Stimulated activated CD4-positive, alpha-beta T cell treated with anti-CD3 and anti-CD28 coated beads, Interleukin-2, amount 100 ng/mL, for 4 hours (primary cell): Measurements from ENCODE around the gene MST1.

Experiments
- DNase-seq: peaks from one replicate; pipeline ENCODE4 v3.0.0-alpha.2; 2020; ENCODE audit warnings: low read depth

Gene MST1

DNA sequence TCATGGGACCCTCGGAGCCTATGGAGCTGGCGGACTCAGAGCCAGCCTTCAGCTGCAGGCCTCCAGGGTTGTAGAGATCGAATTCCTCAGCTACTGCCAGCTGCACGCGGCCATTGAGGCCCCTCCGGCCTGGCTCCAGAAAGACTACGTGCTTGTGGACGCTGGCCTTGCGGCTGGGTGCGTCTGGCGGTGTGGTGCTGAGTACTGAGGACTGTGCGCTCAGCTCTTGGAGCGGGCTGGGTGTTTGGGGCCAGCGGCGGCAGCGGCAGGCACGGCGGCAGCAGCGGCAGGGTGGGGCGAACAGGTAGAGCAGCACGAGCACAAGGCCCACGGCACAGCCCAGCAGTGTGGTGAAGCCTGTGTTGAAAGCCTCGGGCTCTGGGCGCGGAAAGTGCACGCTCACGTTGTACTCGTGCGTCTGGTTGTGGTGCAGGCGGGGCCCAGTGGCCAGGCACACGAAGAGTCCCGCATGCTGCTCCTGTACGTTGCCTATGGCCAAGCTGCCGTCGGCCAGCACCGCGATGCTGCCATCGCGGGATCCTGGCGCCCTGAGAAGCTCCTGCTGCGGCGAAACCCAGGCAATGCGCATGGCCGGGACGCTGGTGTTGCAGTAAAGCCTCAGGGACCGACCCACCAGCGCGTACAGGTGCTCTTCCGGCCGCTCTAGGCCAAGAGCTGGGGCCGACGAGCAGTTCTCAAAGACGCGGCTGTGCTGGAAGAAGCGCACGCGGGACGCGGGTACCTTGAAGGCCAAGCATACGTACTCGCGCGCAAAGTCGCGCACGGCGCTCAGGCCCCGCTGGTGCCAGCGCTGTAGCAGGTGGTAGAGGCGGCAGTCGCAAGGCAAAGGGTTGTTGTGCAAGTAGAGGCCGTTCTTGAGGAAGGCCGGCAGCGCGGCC lies 28.9 kb upstream of the MST1 start:
- DNase-seq, result no peak

DNA sequence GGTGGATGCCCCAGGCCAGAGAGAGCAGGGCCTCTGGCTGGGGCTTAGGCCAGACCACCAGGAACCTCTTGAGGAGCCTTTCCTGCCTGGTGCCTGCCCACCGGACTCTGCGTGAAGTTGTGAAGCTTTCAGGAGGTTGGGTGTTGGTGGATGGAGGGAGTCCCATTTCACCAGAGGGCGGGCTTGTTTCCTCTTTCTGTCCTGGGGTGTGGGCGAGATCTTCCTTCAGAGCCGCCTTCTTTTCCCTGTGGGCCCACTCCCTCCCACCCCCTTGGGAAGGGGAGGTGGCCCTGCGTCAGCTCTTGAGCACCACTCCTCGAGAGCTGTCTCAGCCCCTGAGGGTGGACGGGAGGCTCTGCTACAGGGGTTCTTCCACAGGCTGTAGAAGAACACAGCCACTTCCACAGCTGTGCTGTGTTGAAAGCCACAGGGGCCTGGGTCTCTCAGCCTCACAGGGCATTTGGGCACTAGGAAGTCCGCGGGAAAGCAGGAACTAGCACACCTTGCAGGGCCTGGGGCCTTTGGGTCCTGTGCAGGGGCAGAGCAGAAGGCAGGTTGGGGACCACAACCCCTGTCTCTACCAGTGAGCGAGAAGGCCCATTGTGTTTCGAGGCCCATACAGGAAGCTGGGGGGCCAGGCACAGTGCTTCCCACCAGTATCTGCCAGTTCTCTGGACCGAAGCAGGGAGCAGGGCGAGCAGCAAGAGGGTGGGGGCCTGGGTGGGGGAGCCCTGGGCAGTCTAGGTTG lies 28.1 kb upstream of the MST1 start:
- DNase-seq, result no peak

DNA sequence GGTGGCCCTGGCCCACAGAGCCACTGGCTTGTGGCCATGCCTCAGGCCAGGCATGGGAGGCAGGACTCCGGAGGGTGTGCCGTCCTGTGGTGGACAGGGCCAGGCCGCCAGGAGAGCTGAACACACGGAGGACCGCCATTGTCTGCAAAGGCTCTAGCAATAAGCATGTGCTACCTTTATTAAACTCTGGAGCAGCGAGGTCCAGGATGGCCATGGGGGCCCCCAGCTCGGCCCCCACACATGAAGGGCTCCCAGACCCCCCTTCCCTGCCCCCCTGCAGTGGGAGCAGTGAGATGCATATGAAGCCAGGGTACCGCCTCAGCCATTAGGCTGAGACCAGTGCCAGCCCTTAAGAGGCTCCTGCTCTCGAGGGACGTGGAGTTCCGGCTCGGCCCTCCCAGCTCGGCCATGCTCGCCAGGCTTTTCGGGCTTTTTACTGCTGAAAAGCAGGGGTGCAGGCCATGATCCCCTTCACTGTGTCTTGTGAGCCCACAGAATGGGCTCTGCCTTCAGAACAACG lies 27.5 kb upstream of the MST1 start:
- no peak for DNase-seq

DNA sequence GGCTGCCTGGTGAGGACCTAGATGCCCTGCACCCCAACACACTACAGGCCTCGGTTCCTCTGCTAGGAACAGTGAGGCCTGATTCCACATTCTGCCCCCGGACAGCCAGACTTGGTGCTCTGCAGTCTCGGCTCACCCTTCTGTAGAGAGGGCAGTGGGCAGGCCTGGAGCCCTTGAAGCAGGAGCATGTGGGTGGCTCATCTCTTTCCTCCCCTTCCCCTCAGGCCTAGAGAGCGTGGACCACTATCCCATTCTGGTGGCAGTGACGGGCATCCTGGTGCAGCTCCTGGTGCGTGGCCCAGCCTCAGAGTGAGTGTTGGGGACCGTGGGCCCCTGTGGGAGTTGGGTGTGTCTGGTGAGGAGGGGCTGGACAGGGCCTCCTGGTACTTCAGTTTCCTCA lies 26.9 kb upstream of the MST1 start:
- no peak for DNase-seq

DNA sequence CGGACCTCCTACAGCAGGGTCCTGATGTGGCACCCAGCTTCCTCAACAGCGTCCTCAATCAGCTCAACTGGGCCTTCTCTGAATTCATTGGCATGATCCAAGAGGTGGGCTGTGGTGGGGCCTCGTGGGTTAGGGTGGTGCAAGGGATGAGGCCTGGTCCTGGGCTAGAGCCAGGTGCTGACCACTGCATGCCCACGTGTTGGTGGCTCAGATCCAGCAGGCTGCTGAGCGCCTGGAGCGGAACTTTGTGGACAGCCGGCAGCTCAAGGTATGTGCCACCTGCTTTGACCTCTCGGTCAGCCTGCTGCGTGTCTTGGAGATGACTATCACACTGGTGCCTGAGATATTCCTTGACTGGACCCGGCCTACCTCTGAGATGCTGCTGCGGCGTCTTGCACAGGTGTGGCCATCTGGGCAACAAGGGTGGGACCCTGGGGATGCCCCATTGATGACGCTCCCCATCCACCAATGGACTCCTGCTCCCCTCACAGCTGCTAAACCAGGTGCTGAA lies 26.4 kb upstream of the MST1 start:
- no peak for DNase-seq

DNA sequence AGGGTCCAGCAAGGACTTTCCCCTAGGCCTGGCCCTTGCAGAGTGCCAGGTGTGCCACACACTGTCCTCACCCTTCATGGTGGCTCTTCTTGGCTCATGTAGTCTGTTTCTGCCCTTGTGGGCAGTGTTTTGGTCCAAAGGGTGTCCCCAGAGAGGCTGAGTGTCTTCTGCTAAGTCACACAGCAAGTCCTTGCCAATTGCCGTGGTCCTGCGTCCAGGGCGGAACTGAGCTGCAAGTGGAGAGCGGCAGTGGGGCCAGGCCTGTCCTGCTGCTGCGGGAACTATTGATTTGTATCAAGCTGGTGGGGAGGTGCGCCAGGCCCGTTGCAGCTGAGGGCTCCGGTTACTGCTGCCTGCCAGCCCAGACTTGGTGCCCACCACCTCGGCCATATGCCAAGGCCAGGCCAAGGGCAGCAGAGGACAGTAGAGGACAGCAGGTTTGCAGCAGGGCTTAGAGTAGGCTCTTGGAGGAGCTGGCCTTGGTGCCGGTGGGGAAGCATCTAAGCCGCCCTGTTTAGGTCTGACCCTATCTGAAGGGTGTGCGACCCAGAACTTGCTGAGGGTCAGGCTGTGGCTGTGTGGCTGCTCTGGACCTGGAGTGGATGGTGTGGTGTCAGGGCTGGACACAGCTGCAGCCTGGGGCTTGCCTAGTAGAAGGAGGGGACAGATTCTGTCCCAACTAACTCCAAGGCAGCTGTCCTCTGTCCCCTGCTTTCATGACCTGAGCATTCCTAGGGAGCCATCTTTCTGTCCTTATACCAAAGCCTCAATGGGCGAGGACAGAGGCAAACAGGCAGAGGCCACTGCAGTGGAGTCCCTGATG lies 25.7 kb upstream of the MST1 start:
- DNase-seq, result no peak

DNA sequence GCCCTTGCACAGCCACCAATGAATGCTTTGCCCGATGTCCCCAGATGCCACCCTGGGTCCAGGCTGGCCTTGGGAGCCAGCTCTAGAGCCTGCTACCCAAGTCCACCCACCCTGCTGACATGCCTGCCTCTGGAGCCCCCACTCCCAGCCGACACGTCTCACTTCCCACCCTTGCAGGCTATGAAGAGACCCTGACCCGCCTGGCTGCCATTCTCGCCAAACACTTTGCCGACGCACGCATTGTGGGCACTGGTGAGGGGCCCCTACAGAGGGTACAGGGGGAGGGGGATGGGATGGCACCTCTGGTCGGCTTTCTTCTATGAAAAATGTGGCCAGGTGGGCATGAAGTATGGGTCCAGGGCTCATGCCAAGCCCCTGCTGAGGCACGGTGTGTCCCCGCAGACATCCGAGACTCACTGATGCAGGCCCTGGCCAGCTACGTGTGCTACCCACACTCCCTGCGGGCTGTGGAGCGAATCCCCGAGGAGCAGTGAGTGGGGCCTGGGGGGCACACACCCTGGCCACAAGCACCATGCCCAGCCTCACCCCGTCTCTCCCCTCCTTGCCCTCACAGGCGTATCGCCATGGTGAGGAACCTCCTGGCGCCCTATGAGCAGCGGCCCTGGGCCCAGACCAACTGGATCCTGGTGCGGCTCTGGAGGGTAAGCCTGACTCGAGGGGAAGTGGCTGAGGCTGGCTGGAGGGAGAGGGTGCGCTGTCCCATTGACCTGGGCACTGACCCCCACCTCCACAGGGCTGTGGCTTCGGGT lies 24.2 kb upstream of the MST1 start:
- DNase-seq, result no peak

DNA sequence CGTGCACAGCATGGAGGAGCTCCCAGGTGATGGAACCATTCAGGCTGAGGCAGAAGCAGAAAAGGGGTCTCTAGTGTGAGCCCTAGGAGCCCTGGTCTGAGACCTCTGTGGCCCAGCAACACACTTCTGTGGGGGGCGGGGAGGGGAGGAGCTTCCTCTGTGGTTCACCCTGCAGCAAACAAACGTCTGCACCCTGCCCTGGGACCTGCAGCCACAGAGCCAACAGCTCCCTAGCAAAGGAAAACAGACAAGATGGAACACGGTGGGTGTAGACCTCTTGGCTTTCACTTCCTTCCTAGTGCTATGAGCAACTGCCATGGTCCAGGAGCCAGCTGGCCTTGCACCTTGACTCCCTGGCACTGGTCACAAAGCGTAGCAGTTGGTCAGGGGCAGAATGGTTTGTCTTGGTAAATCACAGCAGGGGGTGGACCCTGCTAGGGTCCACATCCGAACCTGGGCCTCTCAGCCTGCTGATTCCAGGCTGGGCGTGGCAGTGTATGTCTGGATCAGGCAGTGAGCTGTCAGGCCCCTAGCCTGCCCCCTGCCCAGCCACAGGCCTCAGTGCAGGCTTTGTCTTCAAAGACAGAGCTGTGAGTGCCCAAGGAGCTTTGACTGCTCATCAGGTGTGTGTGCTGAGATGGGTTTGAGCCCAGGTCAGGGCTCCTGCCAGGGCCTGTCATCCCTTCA lies 23.5 kb upstream of the MST1 start:
- no peak for DNase-seq

DNA sequence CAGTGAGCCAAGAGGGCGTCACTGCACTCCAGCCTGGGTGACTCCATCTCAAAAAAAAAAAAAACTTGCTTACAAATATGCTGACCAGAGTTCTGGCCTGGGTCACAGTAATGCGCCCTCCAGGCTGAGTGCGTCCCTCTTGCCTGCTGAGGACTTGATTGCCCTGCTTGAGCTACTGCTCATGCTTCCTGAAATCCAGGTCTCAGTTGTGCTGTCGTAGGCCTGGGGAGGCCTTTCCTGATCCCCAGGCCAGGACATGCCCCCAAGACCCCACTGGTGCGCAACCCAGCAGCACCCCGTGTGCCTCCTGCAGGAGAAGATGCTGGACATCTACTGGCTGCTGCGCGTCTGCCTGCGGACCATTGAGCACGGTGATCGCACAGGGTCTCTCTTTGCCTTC lies 22.9 kb upstream of the MST1 start:
- DNase-seq, result no peak

DNA sequence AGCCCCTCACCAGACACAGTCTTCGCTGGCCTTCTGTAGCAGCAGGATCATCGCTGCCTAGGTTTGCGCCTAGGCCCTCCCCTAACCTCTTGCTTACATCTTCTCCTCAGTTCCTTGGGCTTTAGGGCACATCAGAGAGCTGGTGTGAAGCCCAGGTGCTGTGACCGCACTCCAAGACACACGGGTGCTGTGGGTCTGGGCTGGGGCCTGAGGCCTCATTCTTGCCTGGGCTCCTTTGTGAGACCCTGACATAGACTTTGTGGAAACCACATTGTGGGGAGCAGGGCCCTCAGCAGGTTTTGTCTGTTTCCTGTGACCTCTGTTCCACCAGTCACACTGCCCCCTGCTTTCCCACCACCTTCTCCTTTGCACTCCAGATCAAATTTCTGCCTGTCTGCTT lies 22.2 kb upstream of the MST1 start:
- DNase-seq, result no peak

DNA sequence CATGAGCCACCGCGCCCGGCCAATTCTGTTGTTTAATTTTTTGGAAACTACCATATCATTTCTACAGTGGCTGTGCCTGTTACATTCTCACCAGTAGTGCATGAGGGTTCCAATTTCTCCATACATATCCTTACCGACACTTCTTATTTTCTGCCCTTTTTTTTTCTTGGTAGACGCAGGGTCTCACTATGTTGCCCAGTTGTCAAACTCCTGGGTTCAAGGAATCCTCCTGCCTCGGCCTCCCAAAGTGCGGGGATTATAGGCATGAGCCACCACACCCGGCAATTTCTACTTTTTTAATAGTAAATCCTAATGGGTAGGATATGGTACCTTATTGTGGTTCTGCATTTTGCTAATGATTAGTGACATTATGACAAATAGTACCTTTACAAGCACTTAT lies 20.6 kb upstream of the MST1 start:
- no peak for DNase-seq

DNA sequence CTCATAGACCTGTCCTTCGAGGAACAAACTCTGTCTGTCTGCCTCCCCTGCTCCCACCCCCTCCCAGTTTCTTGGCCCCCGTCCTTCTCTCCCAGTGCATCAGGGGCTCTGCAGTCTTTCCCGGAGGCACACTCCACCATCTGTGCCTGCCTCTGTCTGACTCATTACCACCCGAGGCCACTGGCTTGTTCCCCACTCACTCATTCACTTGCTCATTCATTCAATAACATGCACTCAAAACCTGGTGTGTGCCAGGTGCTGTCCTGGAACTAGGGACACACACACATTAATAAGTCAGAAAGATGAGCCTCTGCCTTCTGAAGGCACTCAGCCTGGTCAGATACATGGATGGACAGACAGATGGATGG lies 17.8 kb upstream of the MST1 start:
- DNase-seq, result no peak

DNA sequence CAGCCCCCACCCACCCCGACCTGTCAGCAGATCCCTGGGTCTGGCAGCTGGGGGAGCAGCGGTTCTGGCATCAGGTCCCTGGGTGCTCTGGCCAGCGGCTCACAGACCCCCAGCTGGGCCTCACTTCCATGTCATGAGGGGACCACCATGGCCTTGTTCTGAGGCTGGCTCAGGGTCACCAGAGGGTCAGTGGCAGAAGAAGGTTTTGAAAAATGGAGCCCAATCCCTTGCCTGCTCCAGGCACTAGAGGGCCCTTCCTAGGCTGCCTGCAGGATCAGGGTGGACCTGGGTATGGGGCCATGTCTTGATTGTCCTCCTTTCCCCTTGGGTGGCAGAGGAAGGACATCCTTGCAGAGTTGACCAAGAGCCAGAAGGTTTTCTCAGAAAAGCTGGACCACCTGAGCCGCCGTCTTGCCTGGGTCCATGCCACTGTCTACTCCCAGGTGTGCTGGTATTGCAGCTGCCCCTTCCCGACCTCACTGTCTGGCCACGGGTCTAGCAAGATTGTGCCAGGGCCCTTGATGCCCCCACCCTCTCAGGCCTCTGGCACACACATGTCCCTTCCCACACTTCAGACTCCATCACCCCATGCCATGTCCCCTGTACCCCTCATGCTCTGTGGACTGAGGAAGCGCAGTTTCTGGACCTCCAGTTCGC lies 17.3 kb upstream of the MST1 start:
- DNase-seq, result no peak

DNA sequence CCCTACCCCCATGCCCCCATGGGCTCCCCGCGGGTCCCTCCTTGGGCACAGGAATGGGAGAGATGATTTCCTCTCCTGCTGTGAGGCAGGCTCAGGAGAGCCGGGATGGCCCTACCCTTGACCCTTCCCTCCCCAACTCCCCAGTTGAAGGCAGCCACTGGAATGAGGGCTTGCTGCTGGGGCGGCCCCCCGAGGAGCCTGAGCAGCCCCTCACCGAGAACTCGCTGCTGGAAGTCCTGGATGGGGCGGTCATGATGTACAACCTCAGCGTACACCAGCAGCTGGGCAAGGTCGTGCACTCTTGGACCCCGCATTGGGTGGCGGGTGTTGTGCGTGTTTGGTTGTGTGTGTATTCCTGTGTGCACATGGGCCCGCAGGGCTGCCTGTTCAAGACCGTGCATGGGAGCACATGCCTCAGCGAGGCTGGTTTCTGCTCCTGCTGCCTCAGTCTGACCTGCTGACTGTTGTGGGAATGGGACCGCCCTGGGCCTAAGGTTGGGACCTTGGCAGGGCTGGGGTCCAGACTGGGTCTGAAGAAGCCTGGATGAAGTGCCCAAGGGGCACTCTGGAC lies 16.2 kb upstream of the MST1 start:
- DNase-seq, result no peak

DNA sequence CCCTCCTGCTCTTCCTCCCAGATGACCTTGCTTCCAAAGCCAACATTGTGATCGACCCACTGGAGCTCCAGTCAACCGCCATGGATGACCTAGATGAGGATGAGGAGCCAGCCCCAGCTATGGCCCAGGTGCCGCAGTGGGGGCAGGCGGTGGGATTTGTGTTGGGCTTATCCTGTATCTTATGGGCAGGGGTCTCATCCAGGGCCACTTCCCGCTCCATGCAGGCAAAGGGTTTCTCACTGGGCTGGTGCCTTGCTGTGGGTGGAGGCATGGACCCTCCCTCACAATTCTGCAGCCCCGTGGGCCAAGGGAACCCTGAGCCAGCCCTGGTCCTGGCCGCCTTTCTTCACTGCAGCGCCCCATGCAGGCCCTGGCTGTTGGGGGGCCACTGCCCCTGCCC lies 15.4 kb upstream of the MST1 start:
- no peak for DNase-seq

DNA sequence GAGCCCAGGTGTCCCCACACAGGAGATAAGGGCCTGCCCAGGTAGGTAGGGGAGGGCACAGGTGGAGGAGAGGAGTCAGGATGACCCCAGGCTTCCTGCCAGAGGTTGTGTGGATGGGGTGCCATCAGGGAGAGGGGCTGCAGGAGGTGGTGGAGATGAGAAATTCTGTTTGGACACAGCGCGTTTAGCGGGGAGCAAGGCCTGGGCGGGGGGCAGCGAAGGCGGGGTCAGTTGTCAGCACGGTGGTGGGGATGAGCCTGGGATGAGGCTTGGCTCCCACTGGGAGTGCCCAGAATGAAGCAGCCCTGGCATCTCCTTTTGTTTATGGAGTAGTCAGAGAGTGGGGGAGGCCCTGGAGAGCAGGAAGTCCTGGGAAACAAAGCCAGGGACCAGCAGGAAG lies 14.7 kb upstream of the MST1 start:
- no peak for DNase-seq

DNA sequence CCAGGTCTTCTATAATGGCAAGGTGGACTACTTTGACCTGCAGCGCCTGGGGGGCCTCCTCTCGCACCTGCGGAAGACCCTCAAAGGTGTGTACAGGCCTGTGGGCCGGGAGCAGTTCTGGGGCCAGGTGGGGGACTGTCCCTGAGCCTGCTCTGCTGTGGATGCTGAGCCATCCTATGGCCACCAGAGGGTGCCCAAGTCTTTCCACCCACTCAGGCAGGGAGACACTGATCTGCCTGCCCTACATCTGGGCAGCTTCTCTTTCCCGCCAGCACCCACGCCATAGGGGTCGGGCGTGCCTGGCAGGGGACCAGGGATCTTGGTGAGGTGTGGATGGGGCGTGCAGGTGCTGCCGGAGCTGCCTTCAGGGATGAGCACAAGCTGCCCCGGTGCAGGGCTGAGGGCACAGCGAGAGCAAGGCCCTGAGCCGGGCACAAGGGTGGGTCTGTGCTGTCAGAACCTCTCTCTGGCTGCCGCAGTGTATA lies 14.2 kb upstream of the MST1 start:
- peak; percentile 48 for DNase-seq

DNA sequence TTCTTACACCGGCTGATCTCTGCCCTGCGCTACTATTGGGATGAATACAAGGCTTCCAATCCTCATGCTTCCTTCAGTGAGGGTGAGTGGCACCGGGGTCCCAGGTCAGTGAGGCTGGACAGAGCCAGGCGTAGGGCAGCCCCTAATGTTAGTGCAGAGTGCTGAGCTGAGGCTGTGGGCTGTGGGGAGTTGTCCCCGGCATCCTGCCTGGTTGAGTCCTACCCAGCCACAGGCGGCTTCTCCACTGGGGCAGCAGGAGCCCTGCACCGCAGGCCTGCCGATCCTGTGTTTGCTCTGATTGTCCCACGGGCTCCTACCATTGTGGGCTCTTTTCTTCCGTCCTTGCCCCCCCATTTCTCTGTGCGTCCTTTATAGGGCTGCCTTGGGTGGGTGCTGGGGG lies 13.4 kb upstream of the MST1 start:
- no peak for DNase-seq

DNA sequence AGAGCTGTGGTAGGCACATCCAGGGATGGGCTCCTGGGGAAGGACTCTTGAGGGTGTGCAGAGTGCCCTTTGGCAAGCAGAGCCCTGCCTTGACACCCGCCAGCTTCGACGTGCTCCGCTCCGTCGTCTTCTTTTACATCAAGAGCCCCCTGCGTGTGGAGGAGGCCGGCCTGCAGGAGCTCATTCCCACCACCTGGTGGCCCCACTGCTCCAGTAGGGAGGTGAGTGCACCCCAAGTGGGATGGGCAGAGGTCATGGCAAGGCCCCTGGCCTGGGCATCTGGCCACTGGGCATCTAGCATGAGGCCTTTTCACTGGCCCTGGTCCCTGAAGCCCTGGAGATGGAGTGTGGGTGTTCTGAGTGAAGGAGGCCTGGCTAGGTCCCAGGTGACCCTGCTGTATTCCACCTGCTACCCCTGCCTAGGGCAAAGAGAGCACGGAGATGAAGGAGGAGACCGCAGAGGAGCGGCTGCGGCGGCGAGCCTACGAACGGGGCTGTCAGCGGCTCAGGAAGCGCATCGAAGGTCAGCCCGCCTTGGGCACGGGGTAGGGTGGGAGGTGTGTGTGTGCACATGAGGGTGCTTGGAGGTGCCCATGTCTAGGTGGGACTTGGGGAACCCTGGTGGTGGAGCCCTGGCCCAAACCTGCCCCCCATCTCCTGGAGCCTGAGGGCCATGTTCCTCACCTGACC lies 12.3 kb upstream of the MST1 start:
- DNase-seq, result no peak
